Measurements from ENCODE around the gene CREBRF. TPM values are rescaled to one million over a fixed set of nuclear protein-coding genes. Genes with fewer than 3 reads are reported as not detected.

CREBRF gene
- total and polyA plus RNA-seq, 9 of the 15 experiments (the other 6 are each of a cell fraction or from before 2014, with no cell fraction given): 1.1 to 4.9 (median 2.9) TPM

- TF ChIP-seq PRDM10 (IDR thresholded peaks at IDR 0.05; ENCODE audit: partially characterized antibody) (peak; percentile 94), ZBTB7A (IDR thresholded peaks at IDR 0.05; ENCODE audit: borderline replicate concordance, control insufficient read depth, low read depth, low read length) (peak; percentile 69; the same call in 1 of the 2 replicates), NCOR1 (IDR thresholded peaks at IDR 0.05) (no peak), RB1 (IDR thresholded peaks at IDR 0.05; ENCODE audit: low read depth) (no peak), MTA1 (IDR thresholded peaks at IDR 0.05; ENCODE audit: borderline replicate concordance) (no peak), MNT (conservative IDR thresholded peaks at IDR 0.05) (peak; percentile 94 to 96), EP400 (IDR thresholded peaks at IDR 0.05) (peak; percentile 67), NFRKB (IDR thresholded peaks at IDR 0.05; ENCODE audit: low read depth) (0 out of 2 replicates have a peak, but pooled peaks have one; percentile 44), HIVEP1 (CRISPR knock-in tag; IDR thresholded peaks at IDR 0.05) (no peak), GABPB1 (CRISPR knock-in tag; IDR thresholded peaks at IDR 0.05) (peak; percentile 85), ZFX (CRISPR knock-in tag; IDR thresholded peaks at IDR 0.05) (peak; percentile 65), TBL1XR1 (IDR thresholded peaks at IDR 0.05; ENCODE audit: low read length in 2 of 2) (peak in 1 of 2 experiments; percentile 72; a peak in 2 of 4 replicates), HDAC2 (IDR thresholded peaks at IDR 0.05) (peak; percentile 63), ZNF384 (IDR thresholded peaks at IDR 0.05; ENCODE audit: low read depth, low read length) (peak; percentile 94), RAD21 (CRISPR knock-in tag; conservative IDR thresholded peaks at IDR 0.05 in 1 of 2, IDR thresholded peaks at IDR 0.05 in 1 of 2) (peak in 1 of 2 experiments; percentile 22; a peak in 2 of 4 replicates), L3MBTL2 (IDR thresholded peaks at IDR 0.05) (0 out of 2 replicates have a peak, but pooled peaks have one; percentile 38), PKNOX1 (IDR thresholded peaks at IDR 0.05) (peak; percentile 100), OTX1 (CRISPR knock-in tag; IDR thresholded peaks at IDR 0.05) (no peak), POLR2B (IDR thresholded peaks at IDR 0.05; ENCODE audit: low read depth, partially characterized antibody) (peak; percentile 54), USF1 (CRISPR knock-in tag; IDR thresholded peaks at IDR 0.05) (no peak)
Observed at GRCh38 chr5:173057062-173057924, 1.1 kb downstream of the CREBRF start (continued).
